Muscle of leg (tissue), 11 donors: ENCODE measurements around the gene MICAL2. TPM values are rescaled to one million over a fixed set of nuclear protein-coding genes. Genes with fewer than 3 reads are reported as not detected.

Experiments
- DNase-seq: peaks from one replicate; pipeline ENCODE4 v3.0.0; 2013
- H3K27ac ChIP-seq: one replicate; pipeline ENCODE4 v1.5.1; 2013; ENCODE audit warnings: mild to moderate bottlenecking, low read length, control low read depth
- H3K27me3 ChIP-seq: one replicate; pipeline ENCODE4 v1.6.1; 2013; ENCODE audit warnings: low read length; ENCODE audit not compliant: control insufficient read depth, insufficient read depth
- H3K36me3 ChIP-seq: one replicate; pipeline ENCODE4 v1.6.1; 2013; ENCODE audit warnings: low read length; ENCODE audit not compliant: control insufficient read depth, insufficient read depth
- H3K4me1 ChIP-seq: one replicate; pipeline ENCODE4 v1.6.1; 2013; ENCODE audit warnings: low read length; ENCODE audit not compliant: control insufficient read depth, insufficient read depth
- H3K4me3 ChIP-seq: one replicate; pipeline ENCODE4 v1.5.1; 2013; ENCODE audit warnings: low read length, control low read depth
- H3K9me3 ChIP-seq: replicated peaks from 2 replicates; pipeline ENCODE4 v1.6.1; 2013; ENCODE audit warnings: low read depth, low read length; ENCODE audit not compliant: control insufficient read depth
- WGBS: methylation state at CpG from one replicate; pipeline ENCODE4 v1.1.5; 2013; ENCODE audit warnings: missing lambda C conversion rate; ENCODE audit not compliant: insufficient coverage; 5-methylcytosine and 5-hydroxymethylcytosine counted together
- polyA plus RNA-seq, 8 donors: library from polyadenylated mRNA; unstranded; fragments of 120-200 nt; gene quantifications; one replicate each; pipeline versions ENCODE4 v1.2.1 to v1.2.3, GENCODE V29; 2013; ENCODE audit warnings: inconsistent platforms in 1 of 8, low replicate concordance in 1 of 8; ENCODE audit not compliant: insufficient read length in 8 of 8, insufficient read depth in 1 of 8
- total RNA-seq: library from RNA; stranded (reverse); fragments of 120-200 nt; gene quantifications from one replicate; pipeline ENCODE4 v1.2.4, GENCODE V29; 2013

Gene MICAL2
- total and polyA plus RNA-seq, 9 donors: 12.9 to 31.7 (median 21.8) TPM

DNA sequence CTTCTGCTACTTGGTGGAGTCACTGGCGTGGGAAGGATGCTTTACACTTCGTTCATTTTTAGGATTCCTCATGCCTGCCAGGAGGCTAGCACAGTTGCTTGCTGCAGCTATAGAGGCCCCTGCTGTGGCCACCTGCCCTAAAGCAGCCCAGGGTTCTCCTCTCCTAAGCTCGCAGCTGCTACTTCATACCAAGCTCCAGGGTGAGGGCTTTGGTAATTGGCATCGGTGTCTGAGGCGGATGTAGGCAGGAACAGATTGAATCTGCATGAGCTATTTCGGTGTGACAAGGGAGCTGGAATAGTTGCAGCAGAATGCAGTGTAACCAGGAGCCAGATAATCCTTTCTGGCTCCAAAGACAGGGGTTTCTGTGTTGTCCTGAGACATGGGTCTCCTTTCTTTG lies 133.1 kb downstream of the MICAL2 start:
- H3K27ac ChIP-seq: peak overlapping the region; percentile 60
- peaks cover 87% of the 10 kb centered on the region for H3K4me1 ChIP-seq
- peak; percentile 90 for DNase-seq
- H3K27me3 ChIP-seq: no peaks in the 10 kb centered on the region
- 37% methylated on average over 6 of the region's 6 CpGs for whole genome bisulfite sequencing
- no peak overlapping the region for H3K4me3 ChIP-seq
- H3K9me3 ChIP-seq: no peaks in the 10 kb centered on the region
- peaks cover 5% of the 10 kb centered on the region for H3K36me3 ChIP-seq

DNA sequence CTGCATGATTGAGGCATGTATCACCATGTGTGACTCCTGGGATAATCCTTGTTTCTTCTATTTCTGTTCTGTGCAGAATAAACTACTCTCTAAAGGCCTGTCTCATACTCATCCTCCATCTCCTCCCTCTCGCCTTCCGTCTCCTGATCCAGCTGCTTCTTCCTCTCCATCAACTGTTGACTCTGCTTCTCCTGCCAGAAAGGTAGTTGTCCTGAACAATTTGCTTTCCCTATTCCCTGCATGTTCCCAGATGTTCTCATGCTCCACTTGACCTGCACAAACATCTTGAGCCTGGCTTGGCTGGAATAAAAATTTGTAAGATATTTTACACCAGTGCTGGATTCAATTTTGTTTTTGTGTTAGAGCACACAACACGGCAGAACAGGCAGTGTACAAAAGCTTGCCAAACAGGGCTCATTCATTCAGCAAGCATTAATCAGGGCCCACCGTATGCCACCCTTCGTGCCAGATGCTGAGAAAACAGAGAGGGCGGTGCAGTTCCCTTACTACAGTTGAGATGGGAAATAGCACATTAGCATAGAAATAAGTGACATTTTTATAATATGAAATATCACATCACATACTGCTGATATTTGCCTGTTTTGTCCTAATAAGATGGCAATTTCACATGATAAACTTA lies 133.6 kb downstream of the MICAL2 start:
- peak; percentile 91 for DNase-seq
- Histone ChIP-seq H3K4me3 (no peak overlapping the region), H3K4me1 (peaks cover 93% of the 10 kb centered on the region), H3K36me3 (peaks cover 5% of the 10 kb centered on the region), H3K27me3 (no peaks in the 10 kb centered on the region), H3K27ac (peak overlapping the region; percentile 59), H3K9me3 (no peaks in the 10 kb centered on the region)
- WGBS: 15% methylated on average over 4 of the region's 6 CpGs

DNA sequence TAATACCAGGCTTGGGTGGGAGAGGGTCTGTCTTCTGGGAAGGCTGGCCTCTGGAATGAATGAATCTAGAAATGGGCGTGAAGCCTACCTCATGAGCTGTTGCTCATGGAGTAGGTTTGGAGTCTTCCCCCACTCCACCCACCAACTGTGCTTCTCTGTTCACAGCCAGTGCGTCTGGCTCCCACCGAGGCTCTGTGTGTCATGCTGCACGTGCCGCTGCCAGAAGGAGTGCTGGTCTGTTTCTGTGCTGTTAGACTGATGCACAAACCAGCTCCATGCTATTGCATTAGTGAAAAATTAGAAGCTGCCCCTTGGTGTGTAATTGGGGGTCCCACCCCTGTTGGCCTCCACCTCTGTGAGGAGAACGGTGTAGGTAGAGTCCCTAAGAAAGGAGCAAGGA lies 134.7 kb downstream of the MICAL2 start:
- Histone ChIP-seq H3K4me3 (no peak overlapping the region), H3K27ac (peak overlapping the region; percentile 10), H3K4me1 (peaks cover 95% of the 10 kb centered on the region), H3K27me3 (no peaks in the 10 kb centered on the region), H3K9me3 (no peaks in the 10 kb centered on the region), H3K36me3 (peaks cover 5% of the 10 kb centered on the region)
- DNase-seq: peak; percentile 74
- 25% methylated on average over 5 of the region's 6 CpGs for WGBS

DNA sequence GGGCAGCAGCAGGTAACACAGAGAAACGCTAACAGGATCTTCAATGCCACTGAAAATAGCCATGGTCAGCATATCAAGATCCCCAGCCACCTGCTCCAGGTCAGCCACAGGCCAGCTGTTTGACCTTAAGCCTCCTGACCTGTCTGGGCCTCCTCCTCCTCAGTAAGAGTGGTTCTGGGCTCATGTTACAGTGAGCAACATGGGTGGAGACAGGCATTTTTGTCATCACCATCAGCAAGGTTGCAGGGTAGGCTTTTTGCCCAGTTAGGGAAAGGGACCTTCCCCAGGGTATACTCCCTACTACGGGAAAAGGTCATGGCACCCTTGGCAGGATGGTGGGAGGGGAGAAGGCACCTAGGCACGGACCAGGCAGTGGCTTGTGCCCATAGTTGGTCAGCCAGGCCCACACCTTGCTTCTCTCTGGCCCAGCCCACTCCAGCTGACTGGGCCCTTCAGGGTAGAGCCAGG lies 135.2 kb downstream of the MICAL2 start:
- WGBS: 40% methylated on average over 1 of the region's 3 CpGs
- DNase-seq: no peak
- Histone ChIP-seq H3K36me3 (peaks cover 5% of the 10 kb centered on the region), H3K9me3 (no peaks in the 10 kb centered on the region), H3K27ac (no peak overlapping the region), H3K27me3 (no peaks in the 10 kb centered on the region), H3K4me1 (peaks cover 93% of the 10 kb centered on the region), H3K4me3 (no peak overlapping the region)

DNA sequence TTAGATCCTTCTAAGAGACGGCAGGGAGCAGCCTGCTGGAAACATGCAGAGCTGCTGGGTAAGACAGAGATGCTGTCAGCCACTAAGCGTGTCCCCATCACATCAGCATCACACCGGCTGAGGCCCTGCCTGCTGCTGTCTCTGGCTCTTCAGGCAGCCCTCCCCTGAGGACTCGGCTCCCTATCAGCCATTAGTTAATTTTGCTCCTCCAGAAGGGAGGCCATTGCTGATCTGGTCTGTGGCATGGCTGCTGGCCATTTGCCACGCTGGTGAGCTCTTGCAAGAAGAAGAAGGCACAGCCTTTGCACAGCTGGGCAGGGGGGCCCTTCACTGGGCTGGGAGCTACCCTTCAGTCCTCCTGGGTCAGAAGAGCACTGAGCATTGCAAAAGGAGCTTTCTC lies 135.8 kb downstream of the MICAL2 start:
- DNase-seq: no peak
- Histone ChIP-seq H3K27ac (no peak overlapping the region), H3K4me3 (no peak overlapping the region), H3K36me3 (peaks cover 2% of the 10 kb centered on the region), H3K27me3 (no peaks in the 10 kb centered on the region), H3K4me1 (peaks cover 89% of the 10 kb centered on the region), H3K9me3 (no peaks in the 10 kb centered on the region)
- 74% methylated on average over 5 of the region's 5 CpGs for WGBS

DNA sequence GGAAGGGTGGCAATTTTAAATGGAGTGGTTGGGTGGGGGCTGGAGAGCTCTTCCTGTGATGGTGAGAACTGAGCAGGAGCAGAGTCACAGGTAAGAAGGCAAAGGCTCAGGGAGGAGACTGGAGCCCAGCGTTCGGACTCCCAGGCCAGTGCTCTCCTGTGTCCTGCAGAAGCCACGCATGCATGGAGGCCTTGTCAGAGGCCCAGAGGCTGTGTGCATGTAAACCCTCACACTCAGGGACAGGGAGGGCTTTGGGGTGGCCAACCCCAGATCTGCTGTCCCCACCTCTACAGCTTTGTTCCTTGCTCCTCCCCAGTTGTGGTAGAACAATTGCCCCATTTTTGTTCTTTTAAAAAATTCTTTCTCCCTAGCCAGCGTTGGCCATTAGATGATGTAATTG lies 136.6 kb downstream of the MICAL2 start:
- H3K36me3 ChIP-seq: peaks cover 2% of the 10 kb centered on the region
- H3K27ac ChIP-seq: no peak overlapping the region
- peaks cover 91% of the 10 kb centered on the region for H3K4me1 ChIP-seq
- no peaks in the 10 kb centered on the region for H3K27me3 ChIP-seq
- WGBS: 100% methylated on average over 1 of the region's 4 CpGs
- DNase-seq: no peak
- H3K4me3 ChIP-seq: no peak overlapping the region
- H3K9me3 ChIP-seq: no peaks in the 10 kb centered on the region

DNA sequence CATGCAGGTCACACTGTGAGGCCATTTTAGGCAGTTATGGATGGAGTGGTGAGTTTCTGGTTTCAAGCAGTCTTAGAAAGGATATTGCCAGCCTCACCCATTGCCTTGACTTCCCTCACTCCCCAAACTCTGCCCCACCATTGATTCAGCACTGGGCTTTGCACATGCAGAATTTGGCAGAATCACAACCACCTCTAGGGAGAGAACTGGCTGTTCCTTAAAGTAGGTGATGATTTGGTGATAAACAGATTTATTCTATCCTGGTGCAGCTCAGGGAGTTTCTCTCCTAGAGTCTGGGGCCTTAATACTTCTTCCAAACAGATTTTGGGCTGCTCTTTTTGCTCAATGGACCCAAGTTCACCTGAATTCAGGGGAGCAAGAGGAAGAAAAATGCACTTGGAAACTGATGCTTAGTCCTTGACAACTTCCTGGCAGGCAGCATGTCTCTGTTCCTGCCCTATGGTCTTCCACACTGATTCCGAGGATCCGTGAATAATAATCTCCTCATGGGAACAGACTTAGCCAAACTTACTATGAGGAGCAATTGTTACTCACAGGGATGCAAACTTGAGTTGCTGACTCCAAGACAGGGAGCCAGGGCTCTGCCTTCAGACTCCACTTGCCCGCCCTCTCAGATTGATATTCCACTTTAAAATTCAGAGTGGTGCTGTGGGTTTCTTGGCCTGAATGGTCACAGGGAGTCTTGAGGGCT lies 137.3 kb downstream of the MICAL2 start:
- H3K27ac ChIP-seq: peak overlapping the region; percentile 60
- no peaks in the 10 kb centered on the region for H3K27me3 ChIP-seq
- peaks cover 90% of the 10 kb centered on the region for H3K4me1 ChIP-seq
- peaks cover 2% of the 10 kb centered on the region for H3K36me3 ChIP-seq
- no peak overlapping the region for H3K4me3 ChIP-seq
- WGBS: 60% methylated on average over 1 of the region's 3 CpGs
- no peaks in the 10 kb centered on the region for H3K9me3 ChIP-seq
- DNase-seq: peak; percentile 68

DNA sequence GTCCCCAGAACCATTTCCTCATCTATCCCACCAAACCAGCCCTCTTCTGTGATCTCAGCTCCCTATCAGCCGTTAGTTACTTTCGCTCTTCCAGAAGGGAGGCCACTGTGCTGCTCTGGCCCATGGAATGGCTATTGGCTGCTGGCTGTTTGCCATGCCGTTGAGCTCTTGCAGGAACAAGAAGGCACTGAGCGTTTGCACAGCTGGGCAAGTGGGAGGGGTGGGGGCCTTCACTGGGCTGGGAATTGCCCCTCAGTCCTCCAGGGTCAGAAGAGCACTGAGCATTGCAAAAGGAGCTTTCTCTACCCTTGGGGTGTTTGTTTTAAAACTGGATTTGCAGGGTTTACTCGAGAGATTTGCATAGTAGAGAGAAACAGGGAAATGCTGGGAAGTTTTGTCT lies 137.9 kb downstream of the MICAL2 start:
- DNase-seq: peak; percentile 81
- peak overlapping the region; percentile 60 for H3K27ac ChIP-seq
- H3K4me1 ChIP-seq: peaks cover 85% of the 10 kb centered on the region
- H3K36me3 ChIP-seq: peaks cover 2% of the 10 kb centered on the region
- no peaks in the 10 kb centered on the region for H3K9me3 ChIP-seq
- H3K4me3 ChIP-seq: no peak overlapping the region
- no peaks in the 10 kb centered on the region for H3K27me3 ChIP-seq
- 17% methylated on average over 3 of the region's 5 CpGs for WGBS

DNA sequence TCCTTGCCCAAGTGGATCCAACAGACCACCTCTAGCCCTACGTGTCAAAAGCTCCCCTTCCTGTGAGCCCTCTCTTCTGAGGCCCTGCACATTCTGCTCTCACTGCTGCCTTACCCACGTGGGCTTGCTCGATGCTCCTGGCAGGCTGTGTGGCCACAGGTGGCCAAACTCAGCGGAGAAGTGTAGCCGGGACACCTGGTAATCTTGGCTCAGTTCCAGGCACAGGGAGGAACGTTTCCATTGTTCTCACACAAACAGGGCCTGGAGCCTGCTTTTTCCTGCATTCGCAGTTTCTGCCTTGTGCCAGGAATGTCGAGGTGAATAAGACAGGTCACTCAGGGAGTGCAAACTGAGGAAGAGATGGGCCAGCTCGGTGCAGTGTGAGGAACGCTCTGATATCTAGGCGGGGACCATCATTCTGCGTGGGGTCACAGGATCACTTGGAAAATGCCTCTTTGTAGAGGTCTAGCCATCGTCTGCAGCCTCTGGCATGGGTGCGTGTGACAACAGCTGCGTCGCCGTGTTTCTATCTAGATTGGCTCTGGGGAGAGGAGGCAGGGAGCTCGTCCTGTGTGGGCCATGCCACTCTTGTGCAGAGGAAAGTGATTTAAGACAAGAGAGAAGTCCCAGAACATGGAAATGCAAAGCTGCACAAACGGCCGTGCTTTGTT lies 139.3 kb downstream of the MICAL2 start:
- peak; percentile 88 for DNase-seq
- H3K36me3 ChIP-seq: peaks cover 2% of the 10 kb centered on the region
- no peaks in the 10 kb centered on the region for H3K27me3 ChIP-seq
- H3K9me3 ChIP-seq: no peaks in the 10 kb centered on the region
- H3K4me1 ChIP-seq: peaks cover 72% of the 10 kb centered on the region
- peak overlapping the region; percentile 40 for H3K27ac ChIP-seq
- H3K4me3 ChIP-seq: no peak overlapping the region
- 30% methylated on average over 18 of the region's 20 CpGs for WGBS
